GM12865 (cell line): Measurements from ENCODE around the gene PLD1.
"Not testable (repeated sequence)": the region's sequence is repeated elsewhere in the genome, so short reads cannot be mapped to it uniquely, and the experiment has no call there.

Experiments
- DNase-seq: peaks from one replicate; pipeline ENCODE4 v3.0.0; 2010; ENCODE audit warnings: low read depth
- H3K4me3 ChIP-seq: 2 replicates; pipeline ENCODE4 v1.5.1; 2011; ENCODE audit warnings: mild to moderate bottlenecking, low read depth, low read length, control low read depth
- CTCF ChIP-seq: IDR thresholded peaks from 2 replicates; pipeline ENCODE4 v1.5.1; 2011; ENCODE audit warnings: low read length, control low read depth, low read depth, inconsistent platforms; ENCODE audit not compliant: insufficient read depth; ENCODE audit errors: missing control alignments

The PLD1 gene

GRCh38 chr3:171700157-171700556 is 110.1 kb downstream of the PLD1 start:
- no peak for DNase-seq
- no peak for TF ChIP-seq CTCF

GRCh38 chr3:171699601-171700000 is 110.7 kb downstream of the PLD1 start:
- TF ChIP-seq CTCF, result no peak
- no peak overlapping the region for H3K4me3 ChIP-seq
- no peak for DNase-seq

More at GRCh38 chr3:171700157-171700556, 110.1 kb downstream of the PLD1 start:
- no peak overlapping the region for H3K4me3 ChIP-seq

- no peak overlapping the region for H3K4me3 ChIP-seq
- DNase-seq, result no peak
- TF ChIP-seq CTCF, result no peak
These were observed 113.5 kb downstream of the PLD1 start for GRCh38 chr3:171696805-171697204.

- no peak for TF ChIP-seq CTCF
- DNase-seq, result no peak
- H3K4me3 ChIP-seq, result no peak overlapping the region
These were observed 114.9 kb downstream of the PLD1 start for GRCh38 chr3:171695426-171695825.

- no peak for DNase-seq
- H3K4me3 ChIP-seq, result no peak overlapping the region
- TF ChIP-seq CTCF, result no peak
These were observed 115.4 kb downstream of the PLD1 start for GRCh38 chr3:171694888-171695287.

GRCh38 chr3:171692551-171692950 is 117.7 kb downstream of the PLD1 start:
- not testable (repeated sequence) for DNase-seq, H3K4me3 ChIP-seq

GRCh38 chr3:171691485-171691884 is 118.8 kb downstream of the PLD1 start:
- DNase-seq, result no peak
- H3K4me3 ChIP-seq, result no peak overlapping the region
- no peak for TF ChIP-seq CTCF
